Stimulated activated CD8-positive, alpha-beta memory T cell treated with anti-CD3 and anti-CD28 coated beads, Interleukin-2, amount 100 ng/mL, for 48 hours (primary cell): ENCODE results near the gene USH2A.

ENCODE experiments used
- DNase-seq, 2 donors: peaks; one replicate each; pipeline ENCODE4 v3.0.0-alpha.2; 2020; ENCODE audit warnings: low read depth in 2 of 2

Gene USH2A, protein sequence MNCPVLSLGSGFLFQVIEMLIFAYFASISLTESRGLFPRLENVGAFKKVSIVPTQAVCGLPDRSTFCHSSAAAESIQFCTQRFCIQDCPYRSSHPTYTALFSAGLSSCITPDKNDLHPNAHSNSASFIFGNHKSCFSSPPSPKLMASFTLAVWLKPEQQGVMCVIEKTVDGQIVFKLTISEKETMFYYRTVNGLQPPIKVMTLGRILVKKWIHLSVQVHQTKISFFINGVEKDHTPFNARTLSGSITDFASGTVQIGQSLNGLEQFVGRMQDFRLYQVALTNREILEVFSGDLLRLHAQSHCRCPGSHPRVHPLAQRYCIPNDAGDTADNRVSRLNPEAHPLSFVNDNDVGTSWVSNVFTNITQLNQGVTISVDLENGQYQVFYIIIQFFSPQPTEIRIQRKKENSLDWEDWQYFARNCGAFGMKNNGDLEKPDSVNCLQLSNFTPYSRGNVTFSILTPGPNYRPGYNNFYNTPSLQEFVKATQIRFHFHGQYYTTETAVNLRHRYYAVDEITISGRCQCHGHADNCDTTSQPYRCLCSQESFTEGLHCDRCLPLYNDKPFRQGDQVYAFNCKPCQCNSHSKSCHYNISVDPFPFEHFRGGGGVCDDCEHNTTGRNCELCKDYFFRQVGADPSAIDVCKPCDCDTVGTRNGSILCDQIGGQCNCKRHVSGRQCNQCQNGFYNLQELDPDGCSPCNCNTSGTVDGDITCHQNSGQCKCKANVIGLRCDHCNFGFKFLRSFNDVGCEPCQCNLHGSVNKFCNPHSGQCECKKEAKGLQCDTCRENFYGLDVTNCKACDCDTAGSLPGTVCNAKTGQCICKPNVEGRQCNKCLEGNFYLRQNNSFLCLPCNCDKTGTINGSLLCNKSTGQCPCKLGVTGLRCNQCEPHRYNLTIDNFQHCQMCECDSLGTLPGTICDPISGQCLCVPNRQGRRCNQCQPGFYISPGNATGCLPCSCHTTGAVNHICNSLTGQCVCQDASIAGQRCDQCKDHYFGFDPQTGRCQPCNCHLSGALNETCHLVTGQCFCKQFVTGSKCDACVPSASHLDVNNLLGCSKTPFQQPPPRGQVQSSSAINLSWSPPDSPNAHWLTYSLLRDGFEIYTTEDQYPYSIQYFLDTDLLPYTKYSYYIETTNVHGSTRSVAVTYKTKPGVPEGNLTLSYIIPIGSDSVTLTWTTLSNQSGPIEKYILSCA (N-terminal part only)

DNA sequence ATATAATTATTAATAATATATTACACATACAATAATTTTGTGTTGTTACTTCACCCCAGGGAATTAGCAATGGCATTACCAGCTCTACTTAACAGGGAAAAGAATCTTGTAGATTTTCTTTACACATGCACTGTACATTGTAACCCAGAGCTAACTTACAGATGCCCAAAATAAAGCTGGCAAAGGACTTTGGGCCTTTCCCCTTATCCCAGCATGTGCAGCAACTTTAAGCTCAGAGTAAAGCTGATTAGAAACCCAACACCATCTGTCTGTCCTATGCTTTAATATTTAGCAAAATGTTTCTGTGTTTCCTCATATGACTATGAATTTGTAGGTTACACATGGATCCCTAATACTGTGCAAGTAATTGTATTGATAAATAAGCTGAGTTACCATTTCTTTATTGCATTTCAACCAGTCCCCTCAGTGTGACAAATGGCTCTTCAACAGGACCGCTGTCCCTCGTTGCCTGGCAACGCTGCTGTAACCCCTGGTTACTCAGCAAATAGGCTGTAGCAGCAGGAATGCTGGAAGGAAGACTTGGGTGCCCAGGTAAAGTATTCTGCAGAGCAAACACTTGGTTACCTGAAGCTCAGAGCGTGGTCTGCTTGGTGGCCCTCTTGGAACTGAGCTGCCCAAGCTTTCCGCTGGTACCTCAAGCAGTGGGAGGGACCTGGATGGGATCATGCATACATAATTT, at the start of gene USH2A:
USH2A (minus strand) TSS at position 628 of the 700 bp plus-strand sequence. CDS start 1,112 bp downstream, outside the sequence.
- no peak for DNase-seq

DNA sequence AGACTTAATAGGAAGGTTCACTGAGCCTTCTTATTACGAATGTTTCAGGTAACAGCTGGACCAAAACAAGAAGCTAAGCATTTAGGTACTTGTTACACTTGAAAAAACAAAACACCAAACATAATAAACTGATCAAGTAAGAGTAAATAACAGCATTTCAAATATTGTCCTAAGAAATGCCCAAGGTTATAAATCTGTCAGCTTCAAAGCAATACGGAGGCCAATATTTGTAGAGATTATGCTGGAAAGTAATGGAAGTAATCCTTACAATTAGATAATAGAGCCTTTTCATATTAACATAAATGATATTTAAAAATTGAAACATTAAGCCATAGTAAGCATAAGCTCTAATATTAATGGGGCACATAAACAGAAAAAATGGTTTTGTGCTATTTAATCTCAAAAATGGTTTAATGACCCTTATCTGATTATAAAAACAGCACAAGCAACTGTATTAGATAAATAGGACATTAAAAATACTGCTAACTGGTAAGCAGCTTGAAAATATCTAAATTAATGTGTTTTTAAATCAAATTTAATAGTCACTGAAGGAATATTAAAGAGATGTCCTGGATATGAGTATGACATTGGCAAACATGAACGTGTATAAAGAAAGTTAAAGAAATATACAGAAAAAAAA, 43.0 kb upstream of the USH2A start:
- DNase-seq: no peak

DNA sequence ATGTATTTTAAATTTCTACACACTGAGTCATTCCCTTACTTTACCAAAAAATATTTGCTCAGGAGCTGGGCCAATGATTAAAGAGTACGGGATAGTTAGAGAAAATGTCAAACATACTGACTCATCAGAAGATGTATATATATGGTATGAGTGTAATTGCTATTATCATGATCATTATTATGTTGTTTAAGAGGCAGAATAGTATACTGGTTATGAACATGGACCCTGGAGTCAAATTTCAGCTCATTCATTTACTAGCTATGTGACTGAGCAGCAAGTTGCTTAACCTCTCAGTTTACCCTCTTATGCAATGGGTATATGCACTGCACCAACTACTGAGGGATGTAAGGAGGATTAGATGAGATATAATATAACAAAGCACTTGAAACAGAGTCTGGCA, 41.2 kb upstream of the USH2A start:
- DNase-seq: no peak

DNA sequence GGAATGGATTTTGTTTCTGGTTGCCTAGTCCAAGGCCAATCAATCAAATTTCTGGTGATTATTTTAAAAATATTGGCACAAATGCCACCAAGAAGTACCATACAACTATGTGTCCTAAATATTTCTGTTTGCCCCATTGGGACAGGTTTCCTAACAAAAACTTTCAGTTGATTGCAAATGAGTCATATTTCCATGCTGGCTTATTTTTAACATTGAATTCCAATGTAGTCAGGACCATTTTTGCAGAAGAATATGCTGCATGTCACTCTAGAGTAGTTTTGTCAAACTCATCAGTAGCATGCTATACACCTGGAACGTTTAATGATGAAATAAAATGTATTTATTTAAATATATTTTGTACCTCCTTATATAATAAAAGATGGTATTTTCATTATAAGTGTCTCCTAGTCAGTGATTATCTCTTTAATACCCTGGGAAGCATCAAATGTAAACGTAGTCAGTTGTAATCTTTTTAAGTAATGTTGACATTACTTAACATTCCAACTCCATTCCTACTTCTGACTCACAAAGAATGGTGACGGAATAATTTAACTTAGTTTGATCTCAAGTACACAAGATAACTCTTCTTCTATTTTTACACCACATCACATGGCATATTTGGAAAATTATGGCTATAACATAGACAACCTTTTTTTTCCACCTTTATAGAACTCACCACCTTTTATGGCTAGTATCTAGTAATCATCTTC, 39.0 kb upstream of the USH2A start:
- no peak for DNase-seq

DNA sequence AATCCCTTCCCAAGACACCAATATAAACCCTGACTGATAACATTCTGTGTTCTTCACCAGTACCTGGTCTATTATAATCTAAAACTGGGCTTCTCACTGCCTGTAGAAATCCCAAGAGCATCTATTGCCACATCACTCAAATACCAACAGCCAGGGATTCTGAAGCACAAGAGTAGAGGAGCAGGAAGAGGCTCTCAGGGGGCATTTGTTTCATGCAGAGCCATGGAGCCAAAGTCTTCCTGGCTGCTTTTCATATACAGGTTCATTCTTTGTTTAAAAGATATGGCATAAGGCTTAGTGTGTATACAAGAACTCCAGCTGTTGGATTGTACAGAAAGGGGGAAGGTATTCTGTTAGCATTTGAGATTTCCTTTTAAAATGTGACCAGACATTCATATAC, 38.2 kb upstream of the USH2A start:
- DNase-seq: no peak

DNA sequence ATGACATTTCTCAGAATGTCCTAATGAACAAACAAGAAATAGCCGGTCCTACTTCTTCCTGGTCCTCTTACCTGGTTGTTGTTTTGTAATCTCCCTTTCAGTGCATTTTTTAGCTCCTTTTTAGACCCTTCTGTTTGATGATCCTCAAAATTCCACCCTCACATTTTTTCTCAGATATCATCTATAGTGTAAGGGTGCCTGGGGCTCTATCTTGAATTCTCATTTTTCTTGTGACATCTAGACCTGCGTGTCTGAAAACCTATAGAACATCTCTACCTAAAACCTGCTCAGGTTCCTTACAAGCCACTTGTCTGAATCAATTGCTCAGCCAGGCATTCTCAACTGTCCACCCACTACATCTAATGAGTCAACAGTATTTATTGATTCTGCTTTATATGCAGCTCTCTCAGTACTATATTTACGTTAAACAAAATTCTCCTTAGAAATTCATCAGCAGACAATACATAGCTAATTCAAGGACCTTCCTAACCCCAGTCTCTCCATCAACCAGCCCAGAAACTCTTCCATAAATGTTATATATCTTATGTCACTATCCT, 36.5 kb upstream of the USH2A start:
- DNase-seq: no peak

GRCh38 chr1:216458812-216459211, 35.6 kb upstream of the USH2A start:
- DNase-seq: no peak

DNA sequence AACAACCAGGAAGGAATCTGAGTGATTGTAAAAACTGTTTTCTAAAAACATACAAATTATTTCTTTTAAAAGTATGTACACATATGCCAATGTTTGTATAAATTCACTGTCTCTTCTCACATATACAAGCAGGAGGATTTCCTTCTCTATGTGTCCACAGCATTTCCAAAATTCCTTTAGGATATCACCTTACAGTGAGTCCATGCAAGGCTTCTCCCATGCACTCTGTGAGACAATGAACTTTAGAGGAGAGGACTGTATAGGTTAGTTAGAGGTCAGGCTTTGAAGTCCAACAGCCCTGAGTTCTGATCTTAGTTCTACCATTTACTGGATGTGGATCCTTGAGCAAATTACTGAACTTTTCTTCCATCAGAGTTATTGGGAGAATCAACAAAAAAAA, 34.1 kb upstream of the USH2A start:
- no peak for DNase-seq

DNA sequence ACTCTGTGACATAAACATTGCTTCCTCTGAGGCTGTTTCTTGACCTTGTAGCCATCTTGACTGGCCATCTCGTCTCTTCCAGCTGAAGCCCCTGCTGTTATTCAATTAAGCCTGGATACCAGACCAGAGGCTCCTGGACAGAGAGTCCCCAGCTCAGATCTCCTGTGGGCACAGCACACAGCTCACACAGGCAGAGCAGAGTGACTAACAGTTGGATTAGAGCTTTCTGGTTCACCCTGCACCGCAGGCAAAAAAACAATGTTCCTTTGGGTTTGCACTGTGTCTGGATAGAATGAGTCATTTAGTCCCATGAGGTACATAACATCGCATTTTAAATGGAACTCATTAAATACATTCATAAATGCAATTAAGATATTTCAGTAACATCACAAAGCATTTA, 33.4 kb upstream of the USH2A start:
- no peak for DNase-seq

GRCh38 chr1:216453777-216454176, 30.5 kb upstream of the USH2A start:
- DNase-seq: no peak

DNA sequence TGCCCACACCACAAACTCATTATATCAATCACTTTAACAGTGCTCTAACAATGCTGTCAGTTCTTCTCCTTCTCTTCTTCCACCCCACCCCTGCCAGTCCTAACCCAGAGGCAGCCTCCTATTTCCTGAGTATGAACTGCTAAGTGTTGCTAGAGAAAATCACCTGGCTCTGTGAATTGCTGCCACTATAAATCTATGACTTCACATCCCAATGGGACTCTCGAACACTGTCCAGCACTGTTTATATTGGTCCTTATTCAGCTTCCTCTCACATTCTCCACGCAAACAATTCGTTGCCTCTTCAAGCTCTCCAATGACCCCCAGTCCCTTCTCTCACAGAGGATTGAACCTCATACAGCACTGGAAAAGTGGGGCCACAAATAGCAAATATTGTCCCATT, 27.0 kb upstream of the USH2A start:
- no peak for DNase-seq

DNA sequence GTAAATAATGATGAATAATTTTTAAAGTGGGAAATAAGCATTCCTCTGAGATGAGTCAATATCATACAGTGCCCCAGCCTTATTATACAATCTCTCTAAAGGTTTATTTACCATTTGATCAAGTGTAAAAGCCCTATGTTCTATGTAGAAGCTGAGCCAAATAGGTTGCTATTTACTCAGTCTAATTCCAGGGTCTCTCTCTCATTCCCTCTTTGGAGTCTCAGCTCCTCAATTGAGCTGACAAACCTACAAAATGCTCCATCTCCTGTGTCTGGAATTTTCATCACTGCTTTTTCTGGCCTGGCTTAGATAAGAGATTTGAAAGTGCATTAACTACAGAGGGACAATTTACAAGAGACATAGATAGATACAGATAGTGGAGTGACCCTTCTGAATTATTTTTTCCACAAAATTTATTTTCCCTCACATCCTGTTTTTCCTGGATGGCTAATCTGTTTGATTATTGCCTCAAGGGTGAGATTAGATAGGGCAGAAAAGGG, 24.8 kb upstream of the USH2A start:
- no peak for DNase-seq

- DNase-seq: no peak
These were observed 14.4 kb upstream of the USH2A start for GRCh38 chr1:216437603-216438002.

- DNase-seq: no peak
These were observed 11.0 kb upstream of the USH2A start for GRCh38 chr1:216434232-216434631.

GRCh38 chr1:216433175-216433574, 9.9 kb upstream of the USH2A start:
- no peak for DNase-seq

DNA sequence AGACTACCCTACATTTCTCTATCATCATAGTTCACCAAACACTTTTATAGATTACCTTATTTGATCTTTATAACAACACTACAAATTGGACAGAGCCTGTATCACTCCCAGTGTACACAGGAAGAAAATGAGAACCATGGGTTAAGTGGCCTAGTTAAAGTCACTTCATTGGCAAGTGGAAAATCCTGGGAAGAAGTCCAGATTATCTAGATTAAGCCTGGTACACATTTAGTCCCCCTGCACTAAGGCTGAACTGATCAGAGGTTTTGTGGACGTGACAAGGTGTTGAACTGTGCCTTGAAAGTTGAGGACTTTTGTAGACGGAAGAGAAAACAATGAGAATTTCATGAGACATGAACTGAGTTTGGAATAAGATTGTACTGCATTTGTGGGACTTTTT, 7.5 kb upstream of the USH2A start:
- DNase-seq: no peak

GRCh38 chr1:216425577-216425976, 2.3 kb upstream of the USH2A start:
- DNase-seq: no peak

DNA sequence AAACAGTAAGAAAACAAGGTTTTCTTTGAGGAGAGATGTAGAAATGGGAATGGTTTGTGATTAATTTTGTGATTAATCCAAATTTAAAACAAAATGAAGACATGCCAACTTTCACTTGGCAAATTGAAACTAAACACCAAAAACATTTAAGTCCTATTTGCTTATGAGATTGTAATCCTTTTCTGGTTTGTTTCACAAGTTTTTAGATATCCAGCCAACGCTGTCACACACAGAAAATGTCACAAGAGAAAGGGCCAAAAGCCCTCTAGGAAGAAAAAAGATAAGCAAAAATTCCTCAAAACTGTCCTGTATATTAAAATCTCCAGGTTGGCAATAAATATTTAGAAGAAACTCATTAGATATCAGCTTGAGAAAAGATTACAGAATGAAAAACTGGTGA, 2.5 kb downstream of the USH2A start:
- DNase-seq: no peak

GRCh38 chr1:216420263-216420662, 3.0 kb downstream of the USH2A start:
- DNase-seq: no peak

DNA sequence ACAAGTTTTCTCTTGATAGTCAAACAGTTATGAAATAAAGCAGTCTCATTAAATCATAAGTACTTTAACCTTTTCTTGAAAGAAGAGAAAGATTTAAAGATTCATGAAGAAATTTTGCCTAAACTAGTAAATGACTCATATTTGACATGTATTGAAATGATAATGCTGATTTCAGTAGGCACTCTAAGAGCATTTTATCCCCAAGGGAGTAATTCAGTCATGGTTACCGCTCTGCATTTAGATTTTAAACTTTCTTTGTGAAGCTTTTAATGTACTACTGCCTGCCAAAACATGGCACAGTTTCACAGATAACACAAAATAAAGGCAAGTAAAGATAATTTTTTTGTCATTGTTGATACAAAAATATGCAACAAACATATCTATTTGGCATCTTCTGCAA, 6.8 kb downstream of the USH2A start:
- no peak for DNase-seq
